ENCODE data around the gene RFNG. TPM values are rescaled to one million over a fixed set of nuclear protein-coding genes. Genes with fewer than 3 reads are reported as not detected.

RFNG gene
- total RNA-seq, 1 experiment from 2014 or later, result 52.0 TPM

GRCh38 chr17:81998212-81998611 lies 53.4 kb downstream of the RFNG start:
- no peaks in the 10 kb centered on the region for H3K79me2 ChIP-seq (ENCODE audit: insufficient read depth, low read length)
- no TSS peak for BruUV-seq (replicated peaks)

More at GRCh38 chr17:81998212-81998611, 53.4 kb downstream of the RFNG start:
- Histone ChIP-seq H3K4me1 (ENCODE audit: control insufficient read depth in 1 of 2, insufficient read depth in 2 of 2, low read length in 2 of 2) (peaks cover 26 to 36% of the 10 kb centered on the region in 2 experiments), H3K4me3 (replicated peaks in 1 of 2; ENCODE audit: low read depth in 1 of 2, low read length in 2 of 2) (no peak overlapping the region), H3K9me3 (ENCODE audit: control insufficient read depth in 1 of 2, insufficient read depth in 1 of 2, low read depth in 1 of 2, low read length in 2 of 2) (no peaks in the 10 kb centered on the region), H2AFZ (ENCODE audit: low read depth, low read length, poor library complexity, severe bottlenecking) (no peak overlapping the region), H3K9me2 (ENCODE audit: insufficient read depth) (no peaks in the 10 kb centered on the region), H3K27me3 (ENCODE audit: insufficient read depth, low read length) (no peaks in the 10 kb centered on the region), H4K20me1 (ENCODE audit: insufficient read depth) (no peaks in the 10 kb centered on the region), H3K36me3 (ENCODE audit: control insufficient read depth in 1 of 2, insufficient read depth in 2 of 2, low read length in 2 of 2) (no peaks in the 10 kb centered on the region; a peak in 1 of 4 replicates), H3K9ac (ENCODE audit: low read length) (no peak overlapping the region), H3K27ac (ENCODE audit: low read depth, low read length) (no peak overlapping the region), H3K4me2 (ENCODE audit: low read length) (no peak overlapping the region)
- ChIA-PET RAD21 (ENCODE audit: low non-redundant PET in 1 of 2, low total read pairs in 2 of 2, uncharacterized antibody in 2 of 2, unreplicated experiment in 2 of 2) (no interaction called here), CTCF (no interaction called here), POLR2A (no interaction called here)
- intact Hi-C loops (cut with micrococcal nuclease), result no loop called here
- no peak for ATAC-seq
- no peak for TF ChIP-seq SP1 (IDR thresholded peaks at IDR 0.05; ENCODE audit: low read depth)
- no peak for TF ChIP-seq CEBPB (IDR thresholded peaks at IDR 0.05; ENCODE audit: low read depth)
- TF ChIP-seq ZBTB33 (IDR thresholded peaks at IDR 0.05; ENCODE audit: extremely low read depth, insufficient replicate concordance, low read length), result no peak
- TF ChIP-seq SIN3A (IDR thresholded peaks at IDR 0.05; ENCODE audit: low read depth), result no peak
- no peak for TF ChIP-seq JUND (IDR thresholded peaks at IDR 0.05)
- TF ChIP-seq, protein P1, sequence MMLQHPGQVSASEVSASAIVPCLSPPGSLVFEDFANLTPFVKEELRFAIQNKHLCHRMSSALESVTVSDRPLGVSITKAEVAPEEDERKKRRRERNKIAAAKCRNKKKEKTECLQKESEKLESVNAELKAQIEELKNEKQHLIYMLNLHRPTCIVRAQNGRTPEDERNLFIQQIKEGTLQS (IDR thresholded peaks at IDR 0.05), result no peak
- TF ChIP-seq MAX (IDR thresholded peaks at IDR 0.05), result no peak
- no peak for TF ChIP-seq POLR2A (IDR thresholded peaks at IDR 0.05; ENCODE audit: borderline replicate concordance, extremely low read depth, insufficient read depth, insufficient read length)
- no peak for TF ChIP-seq ZNF274 (IDR thresholded peaks at IDR 0.05; ENCODE audit: low read depth, low read length)
- TF ChIP-seq CTCF (IDR thresholded peaks at IDR 0.05 in 2 of 3, conservative IDR thresholded peaks at IDR 0.05 in 1 of 3; ENCODE audit: borderline replicate concordance in 1 of 3, insufficient read depth in 1 of 3, low read depth in 2 of 3, low read length in 2 of 3), result no peak
- no peak for TF ChIP-seq EZH2phosphoT487 (IDR thresholded peaks at IDR 0.05; ENCODE audit: borderline replicate concordance)
- TF ChIP-seq YY1 (IDR thresholded peaks at IDR 0.05; ENCODE audit: extremely low read depth, insufficient replicate concordance, low read depth, low read length), result no peak
- TF ChIP-seq, protein P2, sequence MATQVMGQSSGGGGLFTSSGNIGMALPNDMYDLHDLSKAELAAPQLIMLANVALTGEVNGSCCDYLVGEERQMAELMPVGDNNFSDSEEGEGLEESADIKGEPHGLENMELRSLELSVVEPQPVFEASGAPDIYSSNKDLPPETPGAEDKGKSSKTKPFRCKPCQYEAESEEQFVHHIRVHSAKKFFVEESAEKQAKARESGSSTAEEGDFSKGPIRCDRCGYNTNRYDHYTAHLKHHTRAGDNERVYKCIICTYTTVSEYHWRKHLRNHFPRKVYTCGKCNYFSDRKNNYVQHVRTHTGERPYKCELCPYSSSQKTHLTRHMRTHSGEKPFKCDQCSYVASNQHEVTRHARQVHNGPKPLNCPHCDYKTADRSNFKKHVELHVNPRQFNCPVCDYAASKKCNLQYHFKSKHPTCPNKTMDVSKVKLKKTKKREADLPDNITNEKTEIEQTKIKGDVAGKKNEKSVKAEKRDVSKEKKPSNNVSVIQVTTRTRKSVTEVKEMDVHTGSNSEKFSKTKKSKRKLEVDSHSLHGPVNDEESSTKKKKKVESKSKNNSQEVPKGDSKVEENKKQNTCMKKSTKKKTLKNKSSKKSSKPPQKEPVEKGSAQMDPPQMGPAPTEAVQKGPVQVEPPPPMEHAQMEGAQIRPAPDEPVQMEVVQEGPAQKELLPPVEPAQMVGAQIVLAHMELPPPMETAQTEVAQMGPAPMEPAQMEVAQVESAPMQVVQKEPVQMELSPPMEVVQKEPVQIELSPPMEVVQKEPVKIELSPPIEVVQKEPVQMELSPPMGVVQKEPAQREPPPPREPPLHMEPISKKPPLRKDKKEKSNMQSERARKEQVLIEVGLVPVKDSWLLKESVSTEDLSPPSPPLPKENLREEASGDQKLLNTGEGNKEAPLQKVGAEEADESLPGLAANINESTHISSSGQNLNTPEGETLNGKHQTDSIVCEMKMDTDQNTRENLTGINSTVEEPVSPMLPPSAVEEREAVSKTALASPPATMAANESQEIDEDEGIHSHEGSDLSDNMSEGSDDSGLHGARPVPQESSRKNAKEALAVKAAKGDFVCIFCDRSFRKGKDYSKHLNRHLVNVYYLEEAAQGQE (IDR thresholded peaks at IDR 0.05; ENCODE audit: low read depth), result no peak
- TF ChIP-seq RAD21 (IDR thresholded peaks at IDR 0.05; ENCODE audit: low read depth), result no peak
- no peak for TF ChIP-seq TCF7L2 (IDR thresholded peaks at IDR 0.05; ENCODE audit: borderline replicate concordance, extremely low read depth, insufficient read depth, insufficient read length)
- no peak for TF ChIP-seq SRF (IDR thresholded peaks at IDR 0.05; ENCODE audit: low read depth)
- no peak for DNase-seq (ENCODE audit: low read depth, low spot score)
